ENCODE data around the gene CDKN2D.

Gene CDKN2D

GRCh38 chr19:10518444-10519361 lies 50.1 kb downstream of the CDKN2D start:
- DNase-seq: peak; percentile 35

GRCh38 chr19:10517760-10518443 lies 50.9 kb downstream of the CDKN2D start:
- DNase-seq: no peak

GRCh38 chr19:10517361-10517759 lies 51.4 kb downstream of the CDKN2D start, which contains the start of gene S1PR5:
TSS of gene S1PR5 (minus strand) at chr19:10517447. CDS start at chr19:10515011, 2,436 bp downstream.
- no peak for DNase-seq

GRCh38 chr19:10516671-10517286 lies 52.0 kb downstream of the CDKN2D start:
- no peak for DNase-seq
